Measurements from ENCODE around the gene JAK2. TPM values are rescaled to one million over a fixed set of nuclear protein-coding genes. Genes with fewer than 3 reads are reported as not detected.

Gene JAK2
- total RNA-seq, 4 donors from 2014 or later = 4.6 to 16.5 (median 9.0) TPM

GRCh38 chr9:5072871-5073270 lies 87.8 kb downstream of the JAK2 start:
- no peak overlapping the region for H3K4me3 ChIP-seq
- in situ Hi-C loops (cut with MboI; ENCODE audit: low sequenced_read_pairs in 4 of 4) (no loop called here), intact Hi-C loops (cut with DNase I; ENCODE audit: low total_unique reads) (no loop called here)
- no peak overlapping the region for H3K27ac ChIP-seq
- ATAC-seq (no peak), DNase-seq (no peak)
- TF ChIP-seq POLR2A (IDR thresholded peaks at IDR 0.05) = no peak
- no peak for TF ChIP-seq CTCF (IDR thresholded peaks at IDR 0.05 in 4 of 5, conservative IDR thresholded peaks at IDR 0.05 in 1 of 5)
- H3K9me3 ChIP-seq = no peaks in the 10 kb centered on the region
- no peaks in the 10 kb centered on the region for H3K27me3 ChIP-seq
- H3K4me1 ChIP-seq = no peaks in the 10 kb centered on the region
- peaks cover 0 to 57% of the 10 kb centered on the region in 2 donors for H3K36me3 ChIP-seq

GRCh38 chr9:5073701-5074100 lies 88.6 kb downstream of the JAK2 start:
- H3K9me3 ChIP-seq = no peaks in the 10 kb centered on the region
- intact Hi-C loops (cut with DNase I; ENCODE audit: low total_unique reads) (no loop called here), in situ Hi-C loops (cut with MboI; ENCODE audit: low sequenced_read_pairs in 4 of 4) (no loop called here)
- no peak for TF ChIP-seq POLR2A (IDR thresholded peaks at IDR 0.05)
- no peak for ATAC-seq
- no peak overlapping the region for H3K27ac ChIP-seq
- no peaks in the 10 kb centered on the region for H3K27me3 ChIP-seq
- H3K4me3 ChIP-seq = no peak overlapping the region
- H3K4me1 ChIP-seq = no peaks in the 10 kb centered on the region
- DNase-seq = no peak
- peaks cover 0 to 55% of the 10 kb centered on the region in 2 donors for H3K36me3 ChIP-seq

- TF ChIP-seq CTCF (IDR thresholded peaks at IDR 0.05 in 4 of 5, conservative IDR thresholded peaks at IDR 0.05 in 1 of 5) (no peak), POLR2A (IDR thresholded peaks at IDR 0.05) (no peak)
- H3K4me1 ChIP-seq = no peaks in the 10 kb centered on the region
- H3K4me3 ChIP-seq = no peak overlapping the region
- intact Hi-C loops (cut with DNase I; ENCODE audit: low total_unique reads) = no loop called here
- in situ Hi-C loops (cut with MboI; ENCODE audit: low sequenced_read_pairs in 4 of 4) = no loop called here
- H3K9me3 ChIP-seq = no peaks in the 10 kb centered on the region
- no peak overlapping the region for H3K27ac ChIP-seq
- DNase-seq (no peak), ATAC-seq (no peak)
- H3K27me3 ChIP-seq = no peaks in the 10 kb centered on the region
- peaks cover 0 to 62% of the 10 kb centered on the region in 2 donors for H3K36me3 ChIP-seq
Measured at GRCh38 chr9:5085993-5086392, 100.9 kb downstream of the JAK2 start.

- in situ Hi-C loops (cut with MboI; ENCODE audit: low sequenced_read_pairs in 4 of 4) = no loop called here
Measured at GRCh38 chr9:5089737-5090136, 104.7 kb downstream of the JAK2 start.

GRCh38 chr9:5095795-5096194 lies 110.7 kb downstream of the JAK2 start:
- Histone ChIP-seq H3K4me1 (no peaks in the 10 kb centered on the region), H3K27me3 (no peaks in the 10 kb centered on the region), H3K4me3 (no peak overlapping the region), H3K27ac (no peak overlapping the region), H3K36me3 (peaks cover 0 to 3% of the 10 kb centered on the region in 2 donors), H3K9me3 (no peaks in the 10 kb centered on the region)
- ATAC-seq (no peak), DNase-seq (no peak)
- TF ChIP-seq CTCF (IDR thresholded peaks at IDR 0.05 in 4 of 5, conservative IDR thresholded peaks at IDR 0.05 in 1 of 5) (no peak), POLR2A (IDR thresholded peaks at IDR 0.05) (no peak)
- in situ Hi-C loops (cut with MboI; ENCODE audit: low sequenced_read_pairs in 4 of 4) (no loop called here), intact Hi-C loops (cut with DNase I; ENCODE audit: low total_unique reads) (no loop called here)

More at GRCh38 chr9:5089737-5090136, 104.7 kb downstream of the JAK2 start:
- ATAC-seq (no peak), DNase-seq (no peak)
- H3K27ac ChIP-seq = no peak overlapping the region
- H3K27me3 ChIP-seq = no peaks in the 10 kb centered on the region
- peaks cover 0 to 33% of the 10 kb centered on the region in 2 donors for H3K36me3 ChIP-seq
- no peak overlapping the region for H3K4me3 ChIP-seq
- no peaks in the 10 kb centered on the region for H3K4me1 ChIP-seq
- intact Hi-C loops (cut with DNase I; ENCODE audit: low total_unique reads) = no loop called here
- H3K9me3 ChIP-seq = no peaks in the 10 kb centered on the region
- TF ChIP-seq POLR2A (IDR thresholded peaks at IDR 0.05) (no peak), CTCF (IDR thresholded peaks at IDR 0.05 in 4 of 5, conservative IDR thresholded peaks at IDR 0.05 in 1 of 5) (no peak)
